Naive B cell (primary cell): Measurements from ENCODE around the gene CLK4. TPM values are rescaled to one million over a fixed set of nuclear protein-coding genes. Genes with fewer than 3 reads are reported as not detected.

Experiments used
- ATAC-seq, 2 donors: fragments of 150-1000 bp; cut with Tn5 transposase; 2 replicates each; pipeline ENCODE4 v1.10.0; 2021; ENCODE audit warnings: low read depth in 2 of 2, mild to moderate bottlenecking in 2 of 2, moderate library complexity in 2 of 2
- DNase-seq: peaks from one replicate; pipeline ENCODE4 v3.0.0; 2022
- H3K27ac Mint-ChIP-seq, 6 donors: one replicate each; pipeline ENCODE4 v1.8.0; 2020 to 2022; ENCODE audit warnings: mild to moderate bottlenecking in 6 of 6, mixed read lengths in 6 of 6, moderate library complexity in 5 of 6, inconsistent platforms in 2 of 6
- H3K27me3 Mint-ChIP-seq, 3 donors: one replicate each; pipeline ENCODE4 v1.8.0; 2021 to 2022; ENCODE audit warnings: mixed read lengths in 3 of 3, mild to moderate bottlenecking in 1 of 3
- H3K36me3 Mint-ChIP-seq, 2 donors: one replicate each; pipeline ENCODE4 v1.8.0; 2020 to 2022; ENCODE audit warnings: mixed read lengths in 2 of 2, inconsistent platforms in 1 of 2, mild to moderate bottlenecking in 1 of 2
- H3K4me1 Mint-ChIP-seq, 3 donors: one replicate each; pipeline ENCODE4 v1.8.0; 2020 to 2022; ENCODE audit warnings: mixed read lengths in 3 of 3, inconsistent platforms in 1 of 3, mild to moderate bottlenecking in 1 of 3, moderate library complexity in 1 of 3
- H3K4me3 Mint-ChIP-seq, 8 donors: one replicate each; pipeline ENCODE4 v1.8.0; 2020 to 2022; ENCODE audit warnings: mild to moderate bottlenecking in 8 of 8, mixed read lengths in 8 of 8, moderate library complexity in 8 of 8, inconsistent platforms in 2 of 8
- H3K9me3 Mint-ChIP-seq, 7 donors: one replicate each; pipeline ENCODE4 v1.8.0; 2020 to 2022; ENCODE audit warnings: mixed read lengths in 7 of 7, mild to moderate bottlenecking in 5 of 7, inconsistent platforms in 2 of 7, moderate library complexity in 1 of 7
- polyA plus RNA-seq, 6 donors: library from polyadenylated mRNA; unstranded; fragments of 300-500 nt; fragmentation: Illumina TruSeq; gene quantifications; one replicate each; pipeline ENCODE4 v1.2.3, GENCODE V29; 2021; ENCODE audit warnings: low read depth in 6 of 6

Gene CLK4
- polyA plus RNA-seq, 6 donors from 2014 or later, result 28.5 to 56.0 (median 35.5) TPM

DNA sequence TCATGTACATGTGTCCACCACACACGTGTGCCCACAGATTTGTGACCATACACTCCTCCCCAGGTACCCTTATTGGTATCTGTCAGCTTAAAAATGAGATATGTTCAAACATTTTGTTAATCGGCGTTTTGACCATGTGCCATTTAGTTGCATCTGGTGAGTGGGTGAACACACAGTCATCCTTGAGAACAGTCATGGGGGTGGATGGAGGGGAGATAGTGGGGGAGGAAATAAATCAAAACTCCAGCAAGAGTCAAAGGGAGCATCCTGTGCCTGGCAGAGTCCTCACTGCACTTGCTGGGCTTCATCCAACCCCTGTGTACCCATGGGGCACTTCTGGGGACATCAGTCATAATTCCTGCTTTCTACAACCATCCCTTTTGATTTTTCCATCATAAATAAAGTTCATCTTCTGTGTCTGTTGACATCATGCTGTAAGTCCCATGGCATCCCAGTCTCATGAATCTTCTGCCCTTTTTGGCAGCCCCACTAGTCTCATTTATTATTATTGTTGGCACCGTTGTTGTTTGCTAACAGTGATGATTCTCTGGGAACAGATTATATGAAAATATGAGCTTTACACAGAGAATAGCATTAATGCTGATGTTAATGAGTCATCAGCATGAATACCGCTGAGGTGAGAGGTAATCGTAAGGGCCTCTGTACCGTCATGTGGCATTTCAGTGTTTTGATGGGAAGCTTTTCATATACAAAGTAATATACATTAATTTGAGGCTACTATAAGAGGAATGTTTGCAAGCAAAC lies 24.4 kb upstream of the CLK4 start:
- Mint-ChIP-seq H3K4me3 (no peak overlapping the region), H3K36me3 (peaks cover 7 to 26% of the 10 kb centered on the region in 2 donors), H3K4me1 (peaks cover 0 to 7% (median 4%) of the 10 kb centered on the region in 3 donors), H3K9me3 (peaks cover 5 to 18% (median 8%) of the 10 kb centered on the region in 7 donors), H3K27me3 (peaks cover 14 to 23% (median 20%) of the 10 kb centered on the region in 3 donors), H3K27ac (no peak overlapping the region)
- ATAC-seq (no peak), DNase-seq (no peak)

DNA sequence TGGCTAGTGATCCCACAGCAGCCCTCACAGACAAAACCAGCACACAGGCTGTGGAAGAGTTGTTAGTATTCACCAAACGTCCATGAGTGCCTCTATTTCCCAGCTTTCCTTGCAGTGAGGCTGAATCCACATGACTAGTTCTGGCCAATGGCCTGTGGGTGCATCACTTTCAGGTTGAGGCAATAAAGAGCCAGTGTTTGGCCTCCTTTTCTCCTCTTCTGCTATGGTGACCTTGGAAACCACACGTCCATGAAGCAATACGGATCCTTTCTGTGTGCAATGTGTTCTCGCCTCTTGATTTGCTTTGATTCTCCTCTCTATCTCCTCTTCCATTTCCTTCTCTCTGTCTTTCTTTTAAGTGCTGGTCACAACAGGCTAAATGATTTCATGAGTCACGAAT lies 23.4 kb upstream of the CLK4 start:
- Mint-ChIP-seq H3K36me3 (peaks cover 7 to 26% of the 10 kb centered on the region in 2 donors), H3K27ac (peak overlapping the region in 2 of 6 donors; percentile 19 to 58), H3K27me3 (peaks cover 5 to 19% (median 13%) of the 10 kb centered on the region in 3 donors), H3K9me3 (peaks cover 5 to 18% (median 8%) of the 10 kb centered on the region in 7 donors), H3K4me1 (peaks cover 0 to 7% (median 4%) of the 10 kb centered on the region in 3 donors), H3K4me3 (no peak overlapping the region)
- DNase-seq (no peak), ATAC-seq (no peak)

DNA sequence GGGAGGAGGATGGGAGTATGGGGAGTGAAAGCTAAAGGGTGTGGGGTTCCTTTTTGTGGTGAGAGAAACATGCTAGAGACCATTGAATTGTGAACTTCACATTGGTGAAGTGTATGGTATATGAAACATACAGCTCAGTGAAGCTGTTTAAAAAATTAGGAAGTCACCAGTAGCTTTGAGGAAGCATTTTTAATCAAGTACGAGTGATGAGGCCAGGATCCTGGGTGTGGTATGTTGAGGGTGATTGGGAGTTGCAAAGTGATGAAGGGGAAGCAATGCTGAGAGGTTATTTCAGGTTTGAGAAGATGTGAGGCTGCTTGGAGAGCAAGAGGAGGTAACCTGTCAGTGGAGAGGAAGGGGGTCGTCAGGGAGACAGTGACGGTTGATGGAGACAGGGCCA lies 22.7 kb upstream of the CLK4 start:
- peaks cover 7 to 23% (median 18%) of the 10 kb centered on the region in 3 donors for H3K27me3 Mint-ChIP-seq
- peaks cover 5 to 19% (median 8%) of the 10 kb centered on the region in 7 donors for H3K9me3 Mint-ChIP-seq
- H3K27ac Mint-ChIP-seq, result peak overlapping the region in 2 of 6 donors; percentile 15 to 35
- H3K4me1 Mint-ChIP-seq, result peaks cover 0 to 7% (median 4%) of the 10 kb centered on the region in 3 donors
- no peak for ATAC-seq
- H3K36me3 Mint-ChIP-seq, result peaks cover 7 to 26% of the 10 kb centered on the region in 2 donors
- no peak for DNase-seq
- H3K4me3 Mint-ChIP-seq, result no peak overlapping the region

DNA sequence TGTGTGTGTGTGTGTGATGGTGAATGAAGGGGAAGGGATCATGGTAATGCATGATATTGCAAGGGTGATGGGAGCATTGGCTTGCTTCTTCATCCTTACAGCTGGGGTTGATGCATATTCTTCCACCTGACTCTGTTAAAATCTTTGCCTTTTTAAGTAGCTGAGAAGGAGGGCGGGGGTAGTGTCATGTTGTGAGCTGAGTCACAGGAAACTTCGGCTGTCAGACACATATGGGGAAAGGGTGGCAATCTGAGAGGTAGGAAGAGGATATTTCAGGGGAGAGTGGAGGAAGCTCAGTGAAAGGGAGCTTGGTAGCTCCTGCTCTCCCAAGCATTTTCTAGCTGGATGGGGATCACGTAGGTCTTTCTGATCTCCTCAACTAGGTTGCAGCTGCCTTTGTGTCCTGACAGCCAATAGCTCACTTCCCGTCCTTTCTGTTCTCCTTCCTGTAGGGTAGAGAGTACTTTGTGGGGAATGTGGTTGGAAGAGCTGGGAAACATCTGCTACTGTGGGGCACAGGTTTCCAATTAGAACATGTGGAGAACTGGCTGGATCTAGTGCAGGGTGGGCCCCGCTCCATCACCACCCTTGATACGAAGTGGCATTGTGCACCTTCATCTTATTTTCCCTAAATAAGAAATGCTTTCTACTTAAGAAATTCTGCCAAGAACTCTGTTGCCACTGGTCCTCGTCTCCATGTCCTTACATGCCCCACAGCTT lies 18.1 kb upstream of the CLK4 start:
- Mint-ChIP-seq H3K36me3 (peaks cover 7 to 18% of the 10 kb centered on the region in 2 donors), H3K27ac (no peak overlapping the region), H3K4me3 (no peak overlapping the region), H3K27me3 (peaks cover 17 to 31% (median 19%) of the 10 kb centered on the region in 3 donors), H3K4me1 (peaks cover 0 to 7% (median 4%) of the 10 kb centered on the region in 3 donors), H3K9me3 (peaks cover 6 to 18% (median 9%) of the 10 kb centered on the region in 7 donors)
- ATAC-seq (no peak), DNase-seq (no peak)

DNA sequence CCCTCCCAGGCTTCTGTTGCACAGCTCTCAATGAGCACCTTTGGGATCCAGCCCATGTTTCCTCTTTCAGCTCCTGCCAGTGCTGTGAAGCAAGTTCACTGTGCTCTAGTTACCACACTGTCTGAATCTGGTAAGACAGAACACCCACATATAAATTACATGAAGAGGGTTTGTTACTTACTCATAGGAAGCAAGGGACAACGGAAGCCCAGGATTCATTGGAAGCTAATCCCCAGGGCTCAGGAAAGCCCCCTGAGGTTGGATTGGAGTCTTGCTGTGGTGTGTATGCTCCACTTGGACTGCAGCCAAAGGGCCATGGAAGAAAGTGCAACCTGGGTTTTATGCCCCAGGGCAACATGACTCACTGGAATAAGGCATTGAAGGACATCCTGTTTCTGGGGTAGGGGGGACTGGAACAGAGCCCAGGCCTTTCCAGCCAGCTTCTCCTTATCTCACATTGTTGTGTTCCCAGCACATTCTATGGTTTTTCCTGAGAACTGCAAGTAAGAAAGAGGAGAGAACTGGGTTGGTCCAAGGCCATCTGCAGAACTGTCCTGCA lies 15.6 kb upstream of the CLK4 start:
- ATAC-seq (no peak), DNase-seq (no peak)
- peaks cover 4 to 5% (median 5%) of the 10 kb centered on the region in 3 donors for H3K4me1 Mint-ChIP-seq
- H3K9me3 Mint-ChIP-seq, result peaks cover 0 to 10% (median 3%) of the 10 kb centered on the region in 7 donors
- no peak overlapping the region for H3K4me3 Mint-ChIP-seq
- peaks cover 12 to 24% (median 17%) of the 10 kb centered on the region in 3 donors for H3K27me3 Mint-ChIP-seq
- H3K36me3 Mint-ChIP-seq, result no peaks in the 10 kb centered on the region
- no peak overlapping the region for H3K27ac Mint-ChIP-seq

DNA sequence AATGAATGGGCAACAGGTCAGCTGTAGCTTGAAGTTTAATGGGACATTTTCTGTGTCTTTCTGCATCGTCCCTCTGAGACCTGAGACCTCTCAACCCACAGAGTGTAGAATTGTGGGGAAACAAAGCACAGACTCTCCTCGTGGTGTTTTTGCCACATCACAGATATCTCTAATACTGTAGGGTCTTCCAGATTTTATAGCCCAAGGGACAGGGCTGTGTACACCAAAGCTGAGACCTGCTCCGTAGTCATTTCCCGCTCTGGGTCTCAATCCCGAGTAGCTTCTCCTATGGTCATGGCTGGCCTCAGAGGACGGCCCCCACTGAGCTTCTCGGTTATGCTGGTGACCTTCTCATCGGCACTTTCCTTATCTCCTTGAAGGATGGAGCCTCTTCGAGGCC lies 14.9 kb upstream of the CLK4 start:
- no peak overlapping the region for H3K27ac Mint-ChIP-seq
- H3K27me3 Mint-ChIP-seq, result peaks cover 12 to 24% (median 17%) of the 10 kb centered on the region in 3 donors
- H3K9me3 Mint-ChIP-seq, result peaks cover 0 to 10% (median 3%) of the 10 kb centered on the region in 7 donors
- ATAC-seq (no peak), DNase-seq (no peak)
- H3K4me3 Mint-ChIP-seq, result no peak overlapping the region
- H3K36me3 Mint-ChIP-seq, result no peaks in the 10 kb centered on the region
- H3K4me1 Mint-ChIP-seq, result peaks cover 4 to 10% (median 6%) of the 10 kb centered on the region in 3 donors

DNA sequence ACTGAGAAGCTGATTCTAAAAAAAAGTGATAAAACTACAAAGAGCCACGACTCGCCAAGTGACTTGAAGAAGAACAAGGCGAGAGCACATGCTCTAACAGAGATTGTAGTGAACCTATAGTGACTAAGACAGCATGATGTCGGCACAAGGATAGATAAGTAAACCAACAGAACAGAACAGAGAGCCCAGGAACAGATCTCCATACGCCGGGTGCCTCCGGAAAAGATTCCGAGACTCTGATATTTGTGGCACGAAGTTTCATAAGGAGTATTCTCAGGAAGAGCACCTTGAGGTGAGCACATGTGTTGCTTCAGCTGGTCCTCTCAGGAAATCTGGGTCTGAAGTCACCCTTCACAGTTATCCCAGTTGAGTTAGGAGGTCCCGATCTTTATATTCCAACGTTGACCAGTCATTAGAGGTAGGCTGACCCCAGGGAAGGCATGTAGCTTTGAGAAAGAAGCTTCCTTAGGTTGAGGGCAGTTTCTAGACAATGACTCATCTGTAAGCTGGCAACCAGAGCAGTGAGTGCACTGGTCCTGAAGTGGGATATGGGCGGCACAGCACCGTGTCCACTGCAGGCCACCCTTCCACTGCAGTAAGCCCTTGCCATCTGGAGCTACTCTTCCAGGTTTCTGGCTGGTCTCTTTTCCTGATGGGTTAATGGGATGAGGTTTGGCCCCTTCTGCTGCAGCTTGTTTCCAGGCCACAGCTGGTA lies 13.6 kb upstream of the CLK4 start:
- Mint-ChIP-seq H3K4me1 (peaks cover 4 to 10% (median 6%) of the 10 kb centered on the region in 3 donors), H3K36me3 (no peaks in the 10 kb centered on the region), H3K27me3 (peaks cover 12 to 24% (median 17%) of the 10 kb centered on the region in 3 donors), H3K9me3 (peaks cover 0 to 10% (median 3%) of the 10 kb centered on the region in 7 donors), H3K4me3 (no peak overlapping the region), H3K27ac (peak overlapping the region in 1 of 6 donors; percentile 29)
- no peak for DNase-seq
- ATAC-seq, result no peak

DNA sequence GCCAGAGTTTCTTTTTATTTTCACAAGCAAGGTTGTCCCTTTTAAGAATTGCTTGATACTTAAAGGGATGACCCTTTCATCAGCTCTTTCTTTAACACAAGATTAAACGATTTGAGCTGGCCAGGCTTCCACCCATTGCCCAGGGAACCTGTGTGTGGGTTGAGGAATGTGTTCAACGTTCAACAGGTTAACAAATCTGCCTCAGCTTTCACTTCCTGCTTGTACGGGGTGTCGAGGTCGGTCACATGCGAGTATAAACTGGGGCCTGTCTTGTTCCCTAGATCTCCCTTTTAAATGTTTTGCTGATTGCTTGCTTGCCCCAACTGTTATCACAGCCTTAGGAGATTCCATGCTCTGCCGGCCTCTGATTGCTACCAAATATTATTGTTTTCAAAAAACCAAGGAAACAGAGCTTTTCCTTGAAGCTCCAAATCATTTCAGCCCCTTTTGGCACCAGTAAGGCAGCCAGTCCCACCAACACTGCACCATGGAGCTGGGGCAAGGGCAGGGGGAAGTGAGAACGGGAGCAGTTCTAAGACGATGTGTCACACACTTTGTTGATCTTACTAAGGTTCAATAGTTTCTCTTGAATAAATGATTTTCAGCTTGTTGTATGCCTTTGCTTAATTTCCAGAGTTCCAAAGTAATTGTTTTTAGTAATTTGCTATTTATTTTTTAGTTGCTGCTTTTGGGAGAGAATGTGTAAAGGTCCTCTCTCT lies 10.7 kb upstream of the CLK4 start:
- Mint-ChIP-seq H3K4me3 (peak overlapping the region in 5 of 8 donors; percentile 35 to 62 (median 51)), H3K9me3 (peaks cover 0 to 7% (median 0%) of the 10 kb centered on the region in 7 donors), H3K4me1 (peaks cover 4 to 15% (median 6%) of the 10 kb centered on the region in 3 donors), H3K27me3 (peaks cover 0 to 10% (median 0%) of the 10 kb centered on the region in 3 donors), H3K27ac (peak overlapping the region; percentile 57 to 96 (median 85)), H3K36me3 (no peaks in the 10 kb centered on the region)
- DNase-seq (peak; percentile 42), ATAC-seq (peak; percentile 88 to 91)

DNA sequence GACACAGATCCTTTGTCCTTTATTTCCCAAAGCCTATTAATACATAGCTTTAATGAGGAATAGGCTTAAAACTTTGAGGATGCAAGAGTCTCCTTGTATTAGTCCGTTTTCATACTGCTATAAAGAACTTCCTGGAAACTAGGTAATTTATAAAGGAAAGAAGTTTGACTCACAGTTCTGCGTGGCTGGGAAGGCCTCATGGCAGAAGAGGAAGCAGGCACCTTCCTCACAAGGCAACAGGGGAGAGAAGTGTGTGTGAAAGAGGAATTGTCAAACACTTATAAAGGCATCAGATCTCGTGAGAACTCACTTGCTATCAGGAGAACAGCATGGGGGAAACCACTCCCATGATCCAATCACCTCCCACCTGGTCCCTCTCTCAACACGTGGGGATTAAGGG lies 5.4 kb upstream of the CLK4 start:
- Mint-ChIP-seq H3K27ac (peak overlapping the region in 4 of 6 donors; percentile 13 to 71 (median 56)), H3K4me3 (no peak overlapping the region)

DNA sequence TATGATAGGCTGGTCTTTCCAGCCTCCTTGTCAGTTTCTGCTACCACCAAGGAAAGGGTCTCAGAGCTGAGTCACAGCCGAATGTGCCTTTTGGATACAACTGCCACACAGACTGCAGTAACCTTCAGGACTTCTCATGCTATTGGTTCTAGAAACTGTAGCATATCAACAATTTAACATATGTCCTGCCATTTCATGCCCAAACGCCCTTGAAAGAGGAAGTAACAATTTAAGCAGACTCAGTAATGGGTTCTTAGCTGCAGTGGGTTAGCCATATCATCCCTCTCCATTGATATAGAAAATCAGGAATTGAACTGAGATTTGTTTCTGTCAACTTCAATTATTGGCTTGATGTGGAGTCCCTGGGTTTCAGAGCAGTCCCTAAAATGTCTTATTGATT lies 4.1 kb upstream of the CLK4 start:
- peak; percentile 13 to 24 for ATAC-seq
- Mint-ChIP-seq H3K4me3 (peak overlapping the region in 3 of 8 donors; percentile 22 to 67 (median 30)), H3K4me1 (peaks cover 14 to 36% (median 23%) of the 10 kb centered on the region in 3 donors), H3K36me3 (peaks cover 0 to 7% of the 10 kb centered on the region in 2 donors), H3K9me3 (peaks cover 0 to 12% (median 2%) of the 10 kb centered on the region in 7 donors), H3K27me3 (no peaks in the 10 kb centered on the region), H3K27ac (peak overlapping the region in 5 of 6 donors; percentile 69 to 87 (median 71))
- peak; percentile 41 for DNase-seq

More for the DNA sequence above, 5.4 kb upstream of the CLK4 start:
- DNase-seq, result no peak
- Mint-ChIP-seq H3K4me1 (peaks cover 14 to 40% (median 21%) of the 10 kb centered on the region in 3 donors), H3K9me3 (peaks cover 0 to 12% (median 2%) of the 10 kb centered on the region in 7 donors), H3K36me3 (no peaks in the 10 kb centered on the region), H3K27me3 (no peaks in the 10 kb centered on the region)
- peak in 1 of 2 donors; percentile 39 for ATAC-seq

DNA sequence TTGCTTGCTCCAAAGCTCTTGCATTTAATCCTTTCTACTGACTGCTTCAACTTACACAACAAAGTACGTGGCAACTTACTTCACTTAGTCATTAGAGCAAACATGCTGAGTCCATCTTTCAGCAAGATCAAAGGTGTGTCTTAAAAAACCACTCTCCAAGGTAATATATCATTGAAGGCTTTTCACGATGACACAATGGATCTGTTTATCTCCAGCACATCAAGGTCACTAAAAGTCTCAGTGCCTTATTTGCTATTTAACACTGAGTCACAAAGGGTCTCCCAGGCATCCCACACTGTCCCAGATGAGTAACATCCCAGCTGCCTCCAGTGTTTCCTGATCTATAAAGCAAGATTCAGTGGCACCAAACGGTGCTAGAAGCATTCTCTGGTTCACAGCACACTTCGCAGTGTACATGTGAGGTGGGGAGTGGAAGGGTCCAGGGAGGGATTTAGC lies 3.7 kb upstream of the CLK4 start:
- Mint-ChIP-seq H3K9me3 (peaks cover 0 to 12% (median 2%) of the 10 kb centered on the region in 7 donors), H3K4me1 (peaks cover 19 to 41% (median 27%) of the 10 kb centered on the region in 3 donors), H3K36me3 (peaks cover 0 to 7% of the 10 kb centered on the region in 2 donors), H3K4me3 (peak overlapping the region in 4 of 8 donors; percentile 6 to 67 (median 26)), H3K27me3 (no peaks in the 10 kb centered on the region), H3K27ac (peak overlapping the region in 3 of 6 donors; percentile 71 to 88 (median 87))
- no peak for DNase-seq
- ATAC-seq, result no peak

DNA sequence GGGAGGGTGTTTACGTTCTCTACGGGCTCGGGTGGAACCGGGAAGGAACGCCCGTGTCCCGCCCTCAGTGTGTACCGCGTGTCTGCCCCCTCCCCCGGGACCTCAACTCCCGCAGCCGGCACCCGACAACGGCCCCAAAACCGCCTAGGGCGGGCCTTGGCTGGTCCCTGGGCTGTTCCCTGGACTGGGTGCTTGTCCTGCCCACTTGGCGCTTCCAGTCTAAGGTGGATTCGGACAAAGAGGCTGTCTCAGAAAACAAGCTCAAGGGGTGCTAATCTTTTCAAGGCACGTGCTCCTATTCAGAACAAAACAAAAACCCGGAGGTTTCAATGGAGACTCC lies 379 bp upstream of the CLK4 start:
- Mint-ChIP-seq H3K27ac (peak overlapping the region in 5 of 6 donors; percentile 64 to 99 (median 88)), H3K4me1 (peaks cover 37 to 59% (median 56%) of the 10 kb centered on the region in 3 donors), H3K27me3 (no peaks in the 10 kb centered on the region), H3K4me3 (peak overlapping the region; percentile 64 to 100 (median 96)), H3K36me3 (peaks cover 1 to 16% of the 10 kb centered on the region in 2 donors), H3K9me3 (peaks cover 0 to 4% (median 2%) of the 10 kb centered on the region in 7 donors)
- DNase-seq (no peak), ATAC-seq (no peak)
